ENCODE measurements around the gene NAXE. TPM values are rescaled to one million over a fixed set of nuclear protein-coding genes. Genes with fewer than 3 reads are reported as not detected.

NAXE gene
- total RNA-seq, 1 donor from 2014 or later: 48.5 TPM

DNA sequence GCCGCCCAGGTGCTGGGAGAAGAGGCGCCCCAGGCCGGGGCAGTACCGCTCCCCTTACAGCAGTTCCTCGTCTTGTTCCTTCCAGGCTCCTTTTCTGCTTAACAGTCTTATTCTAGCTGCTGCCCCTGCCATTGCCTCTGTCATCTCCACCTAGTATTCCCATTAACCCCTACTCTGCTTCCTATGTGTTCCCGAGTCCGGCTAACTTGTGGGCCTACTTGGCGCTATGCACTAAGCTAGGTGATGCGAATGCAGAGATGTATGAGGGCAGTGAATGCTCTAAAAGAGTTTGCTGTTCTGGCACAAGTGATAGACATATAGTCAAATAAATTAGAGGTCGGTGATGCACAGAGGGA, 18.9 kb upstream of the NAXE start:
- no peak for FAIRE-seq
- Mint-ChIP-seq H3K27me3 (ENCODE audit: low read depth, unreplicated experiment) (peaks cover 10% of the 10 kb centered on the region), H3K27ac (ENCODE audit: unreplicated experiment) (peak overlapping the region; percentile 1), H3K4me3 (ENCODE audit: unreplicated experiment) (peak overlapping the region; percentile 82), H3K9me3 (ENCODE audit: unreplicated experiment) (no peaks in the 10 kb centered on the region), H3K36me3 (ENCODE audit: low read depth, unreplicated experiment) (no peaks in the 10 kb centered on the region), H3K4me1 (ENCODE audit: low read depth, unreplicated experiment) (peaks cover 15% of the 10 kb centered on the region)
- peaks cover 5% of the 10 kb centered on the region for H3K36me3 ChIP-seq (ENCODE audit: insufficient read depth, low read length)
- no peak overlapping the region for H3K9ac ChIP-seq (ENCODE audit: low read length)
- no peaks in the 10 kb centered on the region for H3K27me3 ChIP-seq (ENCODE audit: insufficient read depth, low read length)
- H2AFZ ChIP-seq (ENCODE audit: low read depth, low read length): peak overlapping the region; percentile 66
- H3K4me1 ChIP-seq (ENCODE audit: insufficient read depth, low read length): peaks cover 16% of the 10 kb centered on the region
- TF ChIP-seq, protein P1, sequence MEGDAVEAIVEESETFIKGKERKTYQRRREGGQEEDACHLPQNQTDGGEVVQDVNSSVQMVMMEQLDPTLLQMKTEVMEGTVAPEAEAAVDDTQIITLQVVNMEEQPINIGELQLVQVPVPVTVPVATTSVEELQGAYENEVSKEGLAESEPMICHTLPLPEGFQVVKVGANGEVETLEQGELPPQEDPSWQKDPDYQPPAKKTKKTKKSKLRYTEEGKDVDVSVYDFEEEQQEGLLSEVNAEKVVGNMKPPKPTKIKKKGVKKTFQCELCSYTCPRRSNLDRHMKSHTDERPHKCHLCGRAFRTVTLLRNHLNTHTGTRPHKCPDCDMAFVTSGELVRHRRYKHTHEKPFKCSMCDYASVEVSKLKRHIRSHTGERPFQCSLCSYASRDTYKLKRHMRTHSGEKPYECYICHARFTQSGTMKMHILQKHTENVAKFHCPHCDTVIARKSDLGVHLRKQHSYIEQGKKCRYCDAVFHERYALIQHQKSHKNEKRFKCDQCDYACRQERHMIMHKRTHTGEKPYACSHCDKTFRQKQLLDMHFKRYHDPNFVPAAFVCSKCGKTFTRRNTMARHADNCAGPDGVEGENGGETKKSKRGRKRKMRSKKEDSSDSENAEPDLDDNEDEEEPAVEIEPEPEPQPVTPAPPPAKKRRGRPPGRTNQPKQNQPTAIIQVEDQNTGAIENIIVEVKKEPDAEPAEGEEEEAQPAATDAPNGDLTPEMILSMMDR (IDR thresholded peaks at IDR 0.05; ENCODE audit: insufficient read depth, low read depth, low read length): no peak
- no peak for TF ChIP-seq EZH2 (IDR thresholded peaks at IDR 0.05; ENCODE audit: insufficient read depth, low read length)
- peaks cover 19% of the 10 kb centered on the region for H3K79me2 ChIP-seq (ENCODE audit: insufficient read depth, low read length)
- no peaks in the 10 kb centered on the region for H3K9me3 ChIP-seq (ENCODE audit: insufficient read depth, low read depth, low read length)
- peak overlapping the region; percentile 72 for H3K4me3 ChIP-seq (ENCODE audit: insufficient read depth, low read depth, low read length)
- peak overlapping the region; percentile 86 for H3K4me2 ChIP-seq (ENCODE audit: low read length)
- DNase-seq (ENCODE audit: low read depth): no peak
- no peaks in the 10 kb centered on the region for H4K20me1 ChIP-seq (ENCODE audit: insufficient read depth, low read length)
- no peak overlapping the region for H3K27ac ChIP-seq (ENCODE audit: low read depth, low read length)

DNA sequence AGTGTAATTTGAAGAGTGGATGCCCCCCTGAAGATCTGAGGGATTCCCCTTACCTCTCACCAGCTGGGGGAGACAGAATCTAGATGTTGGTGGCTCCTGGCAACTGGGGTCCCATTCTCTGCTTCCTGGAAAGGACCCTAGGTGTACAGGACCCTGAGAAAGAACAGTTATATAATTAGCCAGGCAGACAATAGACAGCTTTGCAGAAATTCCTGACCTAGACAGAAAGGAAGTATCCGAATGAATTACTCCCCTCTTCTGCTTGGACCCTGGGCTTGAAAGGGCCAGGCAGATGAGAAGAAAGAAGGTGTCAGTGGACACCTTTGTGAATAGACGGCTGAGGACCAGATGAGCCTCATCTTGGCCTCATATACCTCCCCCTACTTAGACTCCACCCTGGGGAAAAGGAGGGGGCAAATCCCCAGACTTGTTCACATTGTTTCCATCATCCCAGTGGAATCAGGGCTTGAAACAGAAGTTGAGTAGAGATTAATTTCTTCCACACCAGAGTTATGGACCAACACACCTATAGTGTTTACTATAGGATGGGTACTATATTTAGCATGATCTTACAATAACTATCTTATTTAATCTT, 17.4 kb upstream of the NAXE start:
- no peak overlapping the region for H3K27ac ChIP-seq (ENCODE audit: low read depth, low read length)
- no peaks in the 10 kb centered on the region for H3K9me3 ChIP-seq (ENCODE audit: insufficient read depth, low read depth, low read length)
- Mint-ChIP-seq H3K4me3 (ENCODE audit: unreplicated experiment) (no peak overlapping the region), H3K9me3 (ENCODE audit: unreplicated experiment) (no peaks in the 10 kb centered on the region), H3K4me1 (ENCODE audit: low read depth, unreplicated experiment) (peaks cover 17% of the 10 kb centered on the region), H3K27me3 (ENCODE audit: low read depth, unreplicated experiment) (peaks cover 15% of the 10 kb centered on the region), H3K27ac (ENCODE audit: unreplicated experiment) (no peak overlapping the region), H3K36me3 (ENCODE audit: low read depth, unreplicated experiment) (no peaks in the 10 kb centered on the region)
- H3K9ac ChIP-seq (ENCODE audit: low read length): no peak overlapping the region
- H2AFZ ChIP-seq (ENCODE audit: low read depth, low read length): no peak overlapping the region
- peaks cover 2% of the 10 kb centered on the region for H3K36me3 ChIP-seq (ENCODE audit: insufficient read depth, low read length)
- TF ChIP-seq EZH2 (IDR thresholded peaks at IDR 0.05; ENCODE audit: insufficient read depth, low read length): no peak
- TF ChIP-seq, protein P1 (IDR thresholded peaks at IDR 0.05; ENCODE audit: insufficient read depth, low read depth, low read length): no peak
- H4K20me1 ChIP-seq (ENCODE audit: insufficient read depth, low read length): no peaks in the 10 kb centered on the region
- H3K4me1 ChIP-seq (ENCODE audit: insufficient read depth, low read length): peaks cover 16% of the 10 kb centered on the region
- H3K4me3 ChIP-seq (ENCODE audit: insufficient read depth, low read depth, low read length): no peak overlapping the region
- no peak overlapping the region for H3K4me2 ChIP-seq (ENCODE audit: low read length)
- DNase-seq (ENCODE audit: low read depth): no peak
- no peaks in the 10 kb centered on the region for H3K27me3 ChIP-seq (ENCODE audit: insufficient read depth, low read length)
- FAIRE-seq: no peak
- H3K79me2 ChIP-seq (ENCODE audit: insufficient read depth, low read length): peaks cover 17% of the 10 kb centered on the region

DNA sequence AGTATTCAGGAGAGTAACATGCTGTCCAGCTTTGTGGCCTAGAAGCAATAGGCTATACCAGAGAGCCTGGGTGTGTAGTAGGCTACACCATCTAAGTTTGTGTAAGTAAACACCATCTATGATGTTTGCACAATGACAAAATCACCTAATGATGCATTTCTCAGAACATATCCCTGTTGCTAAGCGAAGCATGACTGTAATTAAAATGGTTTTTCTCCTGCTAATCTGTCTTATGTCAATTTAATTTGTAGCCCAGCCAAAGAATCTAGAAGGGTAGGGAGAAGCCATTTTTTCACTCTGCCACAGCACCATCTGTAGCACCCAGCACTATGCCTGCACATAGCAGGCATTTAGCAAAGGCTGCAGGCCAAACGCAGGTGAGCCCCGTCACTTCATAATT, 14.0 kb upstream of the NAXE start:
- peaks cover 3% of the 10 kb centered on the region for H3K4me1 Mint-ChIP-seq (ENCODE audit: low read depth, unreplicated experiment)
- H3K4me3 Mint-ChIP-seq (ENCODE audit: unreplicated experiment): no peak overlapping the region
- Histone ChIP-seq H3K79me2 (ENCODE audit: insufficient read depth, low read length) (no peaks in the 10 kb centered on the region), H3K27ac (ENCODE audit: low read depth, low read length) (no peak overlapping the region), H3K4me2 (ENCODE audit: low read length) (no peak overlapping the region), H3K4me1 (ENCODE audit: insufficient read depth, low read length) (no peaks in the 10 kb centered on the region), H3K9me3 (ENCODE audit: insufficient read depth, low read depth, low read length) (no peaks in the 10 kb centered on the region), H3K9ac (ENCODE audit: low read length) (no peak overlapping the region), H3K4me3 (ENCODE audit: insufficient read depth, low read depth, low read length) (no peak overlapping the region), H3K27me3 (ENCODE audit: insufficient read depth, low read length) (no peaks in the 10 kb centered on the region), H3K36me3 (ENCODE audit: insufficient read depth, low read length) (no peaks in the 10 kb centered on the region), H4K20me1 (ENCODE audit: insufficient read depth, low read length) (no peaks in the 10 kb centered on the region), H2AFZ (ENCODE audit: low read depth, low read length) (no peak overlapping the region)
- TF ChIP-seq, protein P1 (IDR thresholded peaks at IDR 0.05; ENCODE audit: insufficient read depth, low read depth, low read length): no peak
- TF ChIP-seq EZH2 (IDR thresholded peaks at IDR 0.05; ENCODE audit: insufficient read depth, low read length): no peak
- H3K27me3 Mint-ChIP-seq (ENCODE audit: low read depth, unreplicated experiment): peaks cover 30% of the 10 kb centered on the region
- FAIRE-seq: no peak
- H3K36me3 Mint-ChIP-seq (ENCODE audit: low read depth, unreplicated experiment): no peaks in the 10 kb centered on the region
- no peak overlapping the region for H3K27ac Mint-ChIP-seq (ENCODE audit: unreplicated experiment)
- no peak for DNase-seq (ENCODE audit: low read depth)
- H3K9me3 Mint-ChIP-seq (ENCODE audit: unreplicated experiment): no peaks in the 10 kb centered on the region
